GM12878 (cell line): ENCODE measurements around the gene GABBR2. TPM values are rescaled to one million over a fixed set of nuclear protein-coding genes. Genes with fewer than 3 reads are reported as not detected.

ENCODE experiments used
- ATAC-seq: fragments of 200-7000 bp; cut with Tn5 transposase; 3 replicates; pipeline ENCODE4 v1.9.1; 2020; ENCODE audit warnings: mild to moderate bottlenecking, moderate library complexity
- BruUV-seq: library from RNA; stranded (reverse); fragments of 400-500 nt; replicated peaks from 2 replicates; lab custom pipeline; 2021; lab: Mats Ljungman, UMichigan
- CTCF ChIA-PET: fragments of 300-600 bp; sonication (Branson Sonifier 250); formaldehyde crosslinking; extraction: SDS; loops from one replicate; lab custom pipeline; 2021; ENCODE audit warnings: inconsistent platforms; lab: Yijun Ruan, JAX
- POLR2A ChIA-PET: fragments of 350-600 bp; formaldehyde crosslinking; extraction: SDS; loops from one replicate; lab custom pipeline; 2021; ENCODE audit warnings: inconsistent platforms; lab: Charles Lee
- RAD21 ChIA-PET: fragments of 300-600 bp; sonication (Branson Sonifier 250); formaldehyde crosslinking; loops from one replicate; lab custom pipeline; 2023; ENCODE audit warnings: antibody characterized with exemption; ENCODE audit not compliant: unreplicated experiment; lab: Charles Lee
- SMC1A ChIA-PET: fragments of 300-600 bp; sonication (Branson Sonifier 250); formaldehyde crosslinking; loops from one replicate; lab custom pipeline; 2023; ENCODE audit not compliant: unreplicated experiment, uncharacterized antibody; lab: Charles Lee
- DNase-seq: peaks from one replicate; pipeline ENCODE4 v3.0.0-alpha.2; 2011; ENCODE audit warnings: low read depth, low spot score
- FAIRE-seq: peaks from 3 replicates; lab custom pipeline; 2011; peaks lifted over from hg19 to GRCh38; lab: Jason Lieb, UNC
- H2AFZ ChIP-seq: 2 replicates; pipeline ENCODE4 v1.6.0; 2011; ENCODE audit warnings: low read depth, low read length, control low read depth; ENCODE audit not compliant: control insufficient read depth
- H3K27ac ChIP-seq: 2 replicates; pipeline ENCODE4 v1.5.1; 2011; ENCODE audit warnings: control low read depth; ENCODE audit not compliant: control insufficient read depth, insufficient read depth
- H3K27me3 ChIP-seq, 2 experiments: replicated peaks in 1 of 2; 2 replicates each; pipeline versions ENCODE4 v1.6.0 to v1.6.1; 2011; ENCODE audit warnings: low read length in 1 of 2; ENCODE audit not compliant: control insufficient read depth in 2 of 2, insufficient read depth in 2 of 2
- H3K36me3 ChIP-seq, 2 experiments: 2 replicates each; pipeline ENCODE4 v1.5.1; 2011; ENCODE audit warnings: low read length in 1 of 2; ENCODE audit not compliant: control insufficient read depth in 2 of 2, insufficient read depth in 2 of 2
- H3K4me1 ChIP-seq: 2 replicates; pipeline ENCODE4 v1.6.1; 2011; ENCODE audit warnings: mild to moderate bottlenecking, low read length, moderate library complexity, mixed read lengths; ENCODE audit not compliant: control insufficient read depth, insufficient read depth
- H3K4me2 ChIP-seq: 2 replicates; pipeline ENCODE4 v1.6.0; 2011; ENCODE audit warnings: control low read depth; ENCODE audit not compliant: control insufficient read depth, insufficient read depth
- H3K4me3 ChIP-seq: fragments of 200-600 bp; sonication (generic); 2 replicates; pipeline ENCODE4 v1.5.1; 2016
- H3K79me2 ChIP-seq: 2 replicates; pipeline ENCODE4 v1.6.0; 2011; ENCODE audit warnings: low read length; ENCODE audit not compliant: control insufficient read depth, insufficient read depth
- H3K9ac ChIP-seq: 2 replicates; pipeline ENCODE4 v1.8.0; 2011; ENCODE audit warnings: low read length, control low read depth, mixed read lengths; ENCODE audit not compliant: control insufficient read depth, insufficient read depth
- H3K9me3 ChIP-seq: replicated peaks from 3 replicates; pipeline ENCODE4 v1.5.1; 2011; ENCODE audit warnings: mild to moderate bottlenecking, low read length; ENCODE audit not compliant: control insufficient read depth, insufficient read depth
- H4K20me1 ChIP-seq: 2 replicates; pipeline ENCODE4 v1.6.0; 2011; ENCODE audit not compliant: control insufficient read depth, insufficient read depth
- BACH1 ChIP-seq: fragments of 450-650 bp; IDR thresholded peaks from 2 replicates; pipeline ENCODE4 v1.6.1; 2017; ENCODE audit warnings: mild to moderate bottlenecking, borderline replicate concordance
- BMI1 ChIP-seq: fragments of 450-650 bp; IDR thresholded peaks from 2 replicates; pipeline ENCODE4 v1.6.1; 2016; ENCODE audit warnings: mild to moderate bottlenecking, moderate library complexity, borderline replicate concordance
- CBFB ChIP-seq: IDR thresholded peaks from 2 replicates; pipeline ENCODE4 v1.6.1; 2016; ENCODE audit warnings: antibody characterized with exemption, low read depth
- CHD4 ChIP-seq: fragments of 200-600 bp; sonication (generic); IDR thresholded peaks from 2 replicates; pipeline ENCODE4 v1.6.1; 2016; ENCODE audit warnings: mild to moderate bottlenecking
- HDAC2 ChIP-seq: fragments of 200-600 bp; sonication (generic); IDR thresholded peaks from 2 replicates; pipeline ENCODE4 v1.6.1; 2017
- IKZF1 ChIP-seq: fragments of 450-650 bp; conservative IDR thresholded peaks from 2 replicates; pipeline ENCODE4 v1.6.1; 2017; ENCODE audit warnings: antibody characterized with exemption, mild to moderate bottlenecking
- IKZF2 ChIP-seq, 2 experiments: fragments of 450-650 bp; IDR thresholded peaks; 2 replicates each; pipeline ENCODE4 v1.6.1; 2017; ENCODE audit warnings: mild to moderate bottlenecking in 2 of 2, moderate library complexity in 2 of 2
- KDM1A ChIP-seq: fragments of 200-600 bp; sonication (generic); IDR thresholded peaks from 2 replicates; pipeline ENCODE4 v1.6.1; 2016; ENCODE audit warnings: borderline replicate concordance
- NFIC ChIP-seq: IDR thresholded peaks from 2 replicates; pipeline ENCODE4 v1.6.1; 2012; ENCODE audit warnings: low read depth, mild to moderate bottlenecking, inconsistent platforms, low read length, moderate library complexity
- NKRF ChIP-seq: fragments of 450-650 bp; conservative IDR thresholded peaks from 2 replicates; pipeline ENCODE4 v1.6.1; 2017; ENCODE audit warnings: mild to moderate bottlenecking, moderate library complexity
- NRF1 ChIP-seq: conservative IDR thresholded peaks from 2 replicates; pipeline ENCODE4 v1.6.1; 2011; ENCODE audit warnings: mild to moderate bottlenecking, low read depth, low read length, improper control_type of control experiment
- STAT3 ChIP-seq: IDR thresholded peaks from 2 replicates; pipeline ENCODE4 v1.6.1; 2011; ENCODE audit warnings: low read depth, low read length, improper control_type of control experiment
- TCF7 ChIP-seq: IDR thresholded peaks from 2 replicates; pipeline ENCODE4 v1.6.1; 2014; ENCODE audit warnings: antibody characterized with exemption, borderline replicate concordance
- ZBTB4 ChIP-seq: fragments of 450-650 bp; formaldehyde crosslinking; IDR thresholded peaks from 2 replicates; pipeline ENCODE4 v1.4.0; 2022; ENCODE audit warnings: mild to moderate bottlenecking, moderate library complexity
- WGBS: methylation state at CpG from one replicate; pipeline ENCODE4 v1.1.6; 2016; ENCODE audit warnings: low lambda C conversion rate; ENCODE audit not compliant: insufficient replicate concordance, insufficient coverage; ENCODE audit errors: missing lambda C conversion rate; 5-methylcytosine and 5-hydroxymethylcytosine counted together
- in situ Hi-C: fragments of 300-500 bp; cut with MboI; formaldehyde crosslinking; loops from 9 replicates; pipeline ENCODE4 v1.14.3; 2018; ENCODE audit warnings: mixed read lengths
- intact Hi-C: fragments of 100-400 bp; cut with micrococcal nuclease; formaldehyde crosslinking; loops from one replicate; pipeline ENCODE4 v1.14.2; 2022; ENCODE audit not compliant: unreplicated experiment
- polyA plus RNA-seq, 11 experiments: library from polyadenylated mRNA; depleted of rRNA in 4 of 11; unstranded in 6 of 11; stranded (reverse) in 5 of 11; fragments of >200 nt; fragmentation: Nextera tagmentation in 4 of 11; fragmentation: Illumina TruSeq in 1 of 11; extraction: Ambion mirVana in 4 of 11; extraction: Trizol in 1 of 11; gene quantifications; 1 replicate in 1 of 11; 2 replicates in 10 of 11; pipeline versions ENCODE4 v1.2.1 to v1.2.3, GENCODE V29; 2011 to 2016; ENCODE audit warnings: inconsistent platforms in 2 of 11, missing spikeins in 2 of 11, low read depth in 1 of 11
- total RNA-seq, 4 experiments: library from RNA; depleted of rRNA in 3 of 4; stranded (reverse); fragments of >200 nt in 3 of 4; fragmentation: Illumina TruSeq in 1 of 4; extraction: Trizol in 1 of 4; gene quantifications; 2 replicates each; pipeline versions ENCODE4 v1.2.1 to v1.2.3, GENCODE V29; 2013 to 2021
- TF ChIP-seq, protein P1 (sequence below): IDR thresholded peaks from 2 replicates; pipeline ENCODE4 v1.6.1; 2011; ENCODE audit warnings: low read depth, mild to moderate bottlenecking, low read length, moderate library complexity, borderline replicate concordance; ENCODE audit errors: extremely low read depth
- TF ChIP-seq, protein P2 (sequence below): fragments of 450-650 bp; formaldehyde crosslinking; IDR thresholded peaks from 2 replicates; pipeline ENCODE4 v1.4.0; 2020; ENCODE audit warnings: mild to moderate bottlenecking, moderate library complexity

Gene GABBR2
- total and polyA plus RNA-seq, 10 of the 15 experiments (the other 5 are each of a cell fraction or from before 2014, with no cell fraction given) = 0.02 to 2.2 (median 0.06) TPM; not detected in 2

- no peaks in the 10 kb centered on the region for H3K9me3 ChIP-seq
- no peak overlapping the region for H3K27ac ChIP-seq
- no peaks in the 10 kb centered on the region for H4K20me1 ChIP-seq
- in situ Hi-C loops = no loop called here
- ChIA-PET CTCF (interaction anchor here (0.7 to 1.2 kb wide), 2 partner anchors 84 to 254 kb away, joined by 3 read pairs; no protein-coding TSS in a partner anchor), POLR2A (no interaction called here), SMC1A (no interaction called here), RAD21 (no interaction called here)
- H3K9ac ChIP-seq = no peak overlapping the region
- DNase-seq (no peak), ATAC-seq (no peak), FAIRE-seq (no peak)
- no peaks in the 10 kb centered on the region for H3K79me2 ChIP-seq
- WGBS = 13% methylated on average over 5 of the region's 5 CpGs
- no peak overlapping the region for H3K4me2 ChIP-seq
- H3K27me3 ChIP-seq = peaks cover 0 to 1% of the 10 kb centered on the region in 2 experiments; a peak in 2 of 4 replicates
- H3K36me3 ChIP-seq = no peaks in the 10 kb centered on the region
- H2AFZ ChIP-seq = no peak overlapping the region
- no peak overlapping the region for H3K4me3 ChIP-seq
- intact Hi-C loops = no loop called here
- BruUV-seq = no TSS peak
- H3K4me1 ChIP-seq = no peaks in the 10 kb centered on the region
- no peak for TF ChIP-seq HDAC2
- no peak for TF ChIP-seq KDM1A
- TF ChIP-seq BACH1 = no peak
- TF ChIP-seq BMI1 = no peak
- TF ChIP-seq, protein P1, sequence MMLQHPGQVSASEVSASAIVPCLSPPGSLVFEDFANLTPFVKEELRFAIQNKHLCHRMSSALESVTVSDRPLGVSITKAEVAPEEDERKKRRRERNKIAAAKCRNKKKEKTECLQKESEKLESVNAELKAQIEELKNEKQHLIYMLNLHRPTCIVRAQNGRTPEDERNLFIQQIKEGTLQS = no peak
- TF ChIP-seq IKZF1 = no peak
- no peak for TF ChIP-seq NRF1
- no peak for TF ChIP-seq ZBTB4 (CRISPR knock-in tag)
- TF ChIP-seq CBFB = no peak
- TF ChIP-seq TCF7 = no peak
- TF ChIP-seq STAT3 = no peak
- no peak for TF ChIP-seq NKRF
- no peak for TF ChIP-seq CHD4
- TF ChIP-seq, protein P2, sequence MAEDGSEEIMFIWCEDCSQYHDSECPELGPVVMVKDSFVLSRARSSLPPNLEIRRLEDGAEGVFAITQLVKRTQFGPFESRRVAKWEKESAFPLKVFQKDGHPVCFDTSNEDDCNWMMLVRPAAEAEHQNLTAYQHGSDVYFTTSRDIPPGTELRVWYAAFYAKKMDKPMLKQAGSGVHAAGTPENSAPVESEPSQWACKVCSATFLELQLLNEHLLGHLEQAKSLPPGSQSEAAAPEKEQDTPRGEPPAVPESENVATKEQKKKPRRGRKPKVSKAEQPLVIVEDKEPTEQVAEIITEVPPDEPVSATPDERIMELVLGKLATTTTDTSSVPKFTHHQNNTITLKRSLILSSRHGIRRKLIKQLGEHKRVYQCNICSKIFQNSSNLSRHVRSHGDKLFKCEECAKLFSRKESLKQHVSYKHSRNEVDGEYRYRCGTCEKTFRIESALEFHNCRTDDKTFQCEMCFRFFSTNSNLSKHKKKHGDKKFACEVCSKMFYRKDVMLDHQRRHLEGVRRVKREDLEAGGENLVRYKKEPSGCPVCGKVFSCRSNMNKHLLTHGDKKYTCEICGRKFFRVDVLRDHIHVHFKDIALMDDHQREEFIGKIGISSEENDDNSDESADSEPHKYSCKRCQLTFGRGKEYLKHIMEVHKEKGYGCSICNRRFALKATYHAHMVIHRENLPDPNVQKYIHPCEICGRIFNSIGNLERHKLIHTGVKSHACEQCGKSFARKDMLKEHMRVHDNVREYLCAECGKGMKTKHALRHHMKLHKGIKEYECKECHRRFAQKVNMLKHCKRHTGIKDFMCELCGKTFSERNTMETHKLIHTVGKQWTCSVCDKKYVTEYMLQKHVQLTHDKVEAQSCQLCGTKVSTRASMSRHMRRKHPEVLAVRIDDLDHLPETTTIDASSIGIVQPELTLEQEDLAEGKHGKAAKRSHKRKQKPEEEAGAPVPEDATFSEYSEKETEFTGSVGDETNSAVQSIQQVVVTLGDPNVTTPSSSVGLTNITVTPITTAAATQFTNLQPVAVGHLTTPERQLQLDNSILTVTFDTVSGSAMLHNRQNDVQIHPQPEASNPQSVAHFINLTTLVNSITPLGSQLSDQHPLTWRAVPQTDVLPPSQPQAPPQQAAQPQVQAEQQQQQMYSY (CRISPR knock-in tag) = no peak
- TF ChIP-seq NFIC = no peak
- TF ChIP-seq IKZF2 (IDR thresholded peaks at IDR 0.05) = no peak
Observed at GRCh38 chr9:98288881-98289280, 419.9 kb downstream of the GABBR2 start.
